Measurements from ENCODE around the gene OTX1.

DNA sequence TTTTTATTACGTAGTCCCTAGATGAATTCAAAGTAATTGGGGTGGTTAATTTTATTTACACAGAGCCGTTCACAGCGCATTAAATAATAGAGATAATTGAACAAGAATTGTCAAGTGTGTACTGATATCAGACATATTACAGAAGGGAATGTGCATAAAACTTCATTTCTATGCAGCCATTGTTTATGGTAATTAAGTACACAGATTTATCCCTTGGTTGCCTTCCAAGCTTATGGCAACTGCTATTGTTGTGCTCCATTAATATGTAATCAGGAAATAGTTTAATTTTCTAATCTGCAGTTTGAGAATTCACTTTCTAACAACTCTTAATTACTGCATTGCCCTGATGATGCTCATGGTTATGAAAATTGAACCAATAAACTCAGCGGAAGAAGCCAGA, 47.3 kb upstream of the OTX1 start:
- TF ChIP-seq, protein P1, sequence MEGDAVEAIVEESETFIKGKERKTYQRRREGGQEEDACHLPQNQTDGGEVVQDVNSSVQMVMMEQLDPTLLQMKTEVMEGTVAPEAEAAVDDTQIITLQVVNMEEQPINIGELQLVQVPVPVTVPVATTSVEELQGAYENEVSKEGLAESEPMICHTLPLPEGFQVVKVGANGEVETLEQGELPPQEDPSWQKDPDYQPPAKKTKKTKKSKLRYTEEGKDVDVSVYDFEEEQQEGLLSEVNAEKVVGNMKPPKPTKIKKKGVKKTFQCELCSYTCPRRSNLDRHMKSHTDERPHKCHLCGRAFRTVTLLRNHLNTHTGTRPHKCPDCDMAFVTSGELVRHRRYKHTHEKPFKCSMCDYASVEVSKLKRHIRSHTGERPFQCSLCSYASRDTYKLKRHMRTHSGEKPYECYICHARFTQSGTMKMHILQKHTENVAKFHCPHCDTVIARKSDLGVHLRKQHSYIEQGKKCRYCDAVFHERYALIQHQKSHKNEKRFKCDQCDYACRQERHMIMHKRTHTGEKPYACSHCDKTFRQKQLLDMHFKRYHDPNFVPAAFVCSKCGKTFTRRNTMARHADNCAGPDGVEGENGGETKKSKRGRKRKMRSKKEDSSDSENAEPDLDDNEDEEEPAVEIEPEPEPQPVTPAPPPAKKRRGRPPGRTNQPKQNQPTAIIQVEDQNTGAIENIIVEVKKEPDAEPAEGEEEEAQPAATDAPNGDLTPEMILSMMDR (IDR thresholded peaks at IDR 0.05) = no peak
- TF ChIP-seq POLR2A (IDR thresholded peaks at IDR 0.05) = no peak

Data from heart left ventricle (tissue), 13 donors.